Activated T-cell treated with anti-CD3 and anti-CD28 coated beads, Interleukin-2, amount 50 U/mL, for 24 hours (primary cell): ENCODE measurements around the gene HS3ST4.

Source experiments
- DNase-seq: peaks from one replicate; pipeline ENCODE4 v3.0.0-alpha.2; 2020
- H3K27ac Mint-ChIP-seq: 2 replicates; pipeline ENCODE4 v1.8.0; 2020; ENCODE audit warnings: mild to moderate bottlenecking, mixed read lengths
- H3K27me3 Mint-ChIP-seq: 2 replicates; pipeline ENCODE4 v1.8.0; 2020; ENCODE audit warnings: mixed read lengths
- H3K36me3 Mint-ChIP-seq: 2 replicates; pipeline ENCODE4 v1.8.0; 2020; ENCODE audit warnings: low read depth, mixed read lengths
- H3K4me1 Mint-ChIP-seq: 2 replicates; pipeline ENCODE4 v1.8.0; 2020; ENCODE audit warnings: low read depth, mixed read lengths
- H3K4me3 Mint-ChIP-seq: 2 replicates; pipeline ENCODE4 v1.8.0; 2020; ENCODE audit warnings: mild to moderate bottlenecking, moderate library complexity, mixed read lengths
- H3K9me3 Mint-ChIP-seq: 2 replicates; pipeline ENCODE4 v1.8.0; 2020; ENCODE audit warnings: mixed read lengths

The HS3ST4 gene

GRCh38 chr16:25709213-25709612 lies 17.5 kb downstream of the HS3ST4 start:
- H3K4me3 Mint-ChIP-seq = no peak overlapping the region
- no peak overlapping the region for H3K27ac Mint-ChIP-seq
- H3K4me1 Mint-ChIP-seq = no peaks in the 10 kb centered on the region
- no peak for DNase-seq
- no peaks in the 10 kb centered on the region for H3K9me3 Mint-ChIP-seq
- H3K27me3 Mint-ChIP-seq = peaks cover 43% of the 10 kb centered on the region
- H3K36me3 Mint-ChIP-seq = no peaks in the 10 kb centered on the region

GRCh38 chr16:25713785-25714570 lies 22.2 kb downstream of the HS3ST4 start:
- Mint-ChIP-seq H3K4me1 (no peaks in the 10 kb centered on the region), H3K36me3 (no peaks in the 10 kb centered on the region), H3K9me3 (no peaks in the 10 kb centered on the region), H3K27ac (no peak overlapping the region), H3K27me3 (peaks cover 38% of the 10 kb centered on the region), H3K4me3 (no peak overlapping the region)
- DNase-seq = no peak

GRCh38 chr16:25716186-25716585 lies 24.4 kb downstream of the HS3ST4 start:
- Mint-ChIP-seq H3K4me3 (no peak overlapping the region), H3K27me3 (peaks cover 34% of the 10 kb centered on the region), H3K9me3 (no peaks in the 10 kb centered on the region), H3K36me3 (no peaks in the 10 kb centered on the region), H3K4me1 (no peaks in the 10 kb centered on the region), H3K27ac (no peak overlapping the region)
- DNase-seq = no peak

GRCh38 chr16:25721439-25721838 lies 29.7 kb downstream of the HS3ST4 start:
- Mint-ChIP-seq H3K9me3 (no peaks in the 10 kb centered on the region), H3K4me1 (no peaks in the 10 kb centered on the region), H3K36me3 (no peaks in the 10 kb centered on the region), H3K27ac (no peak overlapping the region), H3K4me3 (no peak overlapping the region), H3K27me3 (peaks cover 8% of the 10 kb centered on the region)
- DNase-seq = no peak

GRCh38 chr16:25726430-25727098 lies 34.8 kb downstream of the HS3ST4 start:
- no peaks in the 10 kb centered on the region for H3K4me1 Mint-ChIP-seq
- no peak for DNase-seq
- no peaks in the 10 kb centered on the region for H3K36me3 Mint-ChIP-seq
- no peaks in the 10 kb centered on the region for H3K9me3 Mint-ChIP-seq
- peaks cover 11% of the 10 kb centered on the region for H3K27me3 Mint-ChIP-seq
- H3K27ac Mint-ChIP-seq = no peak overlapping the region
- H3K4me3 Mint-ChIP-seq = no peak overlapping the region

- Mint-ChIP-seq H3K27ac (no peak overlapping the region), H3K36me3 (no peaks in the 10 kb centered on the region), H3K27me3 (peaks cover 6% of the 10 kb centered on the region), H3K4me3 (no peak overlapping the region), H3K4me1 (no peaks in the 10 kb centered on the region), H3K9me3 (no peaks in the 10 kb centered on the region)
- DNase-seq = no peak
Observed at GRCh38 chr16:25729188-25729915, 37.6 kb downstream of the HS3ST4 start.

GRCh38 chr16:25730396-25730795 lies 38.6 kb downstream of the HS3ST4 start:
- Mint-ChIP-seq H3K36me3 (no peaks in the 10 kb centered on the region), H3K4me1 (no peaks in the 10 kb centered on the region), H3K27me3 (peaks cover 6% of the 10 kb centered on the region), H3K4me3 (no peak overlapping the region), H3K9me3 (no peaks in the 10 kb centered on the region), H3K27ac (no peak overlapping the region)
- DNase-seq = no peak

- Mint-ChIP-seq H3K36me3 (no peaks in the 10 kb centered on the region), H3K9me3 (no peaks in the 10 kb centered on the region), H3K27ac (no peak overlapping the region), H3K4me3 (no peak overlapping the region), H3K4me1 (no peaks in the 10 kb centered on the region), H3K27me3 (peaks cover 9% of the 10 kb centered on the region)
- DNase-seq = no peak
Observed at GRCh38 chr16:25734430-25735385, 42.9 kb downstream of the HS3ST4 start.

GRCh38 chr16:25735645-25736044 lies 43.9 kb downstream of the HS3ST4 start:
- no peaks in the 10 kb centered on the region for H3K4me1 Mint-ChIP-seq
- peaks cover 9% of the 10 kb centered on the region for H3K27me3 Mint-ChIP-seq
- no peak overlapping the region for H3K4me3 Mint-ChIP-seq
- no peaks in the 10 kb centered on the region for H3K9me3 Mint-ChIP-seq
- H3K27ac Mint-ChIP-seq = no peak overlapping the region
- DNase-seq = no peak
- no peaks in the 10 kb centered on the region for H3K36me3 Mint-ChIP-seq

- Mint-ChIP-seq H3K9me3 (peaks cover 6% of the 10 kb centered on the region), H3K27ac (no peak overlapping the region), H3K27me3 (peaks cover 9% of the 10 kb centered on the region), H3K36me3 (no peaks in the 10 kb centered on the region), H3K4me1 (no peaks in the 10 kb centered on the region), H3K4me3 (no peak overlapping the region)
- no peak for DNase-seq
Observed at GRCh38 chr16:25747160-25747758, 55.5 kb downstream of the HS3ST4 start.

GRCh38 chr16:25748092-25748654 lies 56.4 kb downstream of the HS3ST4 start:
- H3K27ac Mint-ChIP-seq = no peak overlapping the region
- H3K36me3 Mint-ChIP-seq = no peaks in the 10 kb centered on the region
- H3K9me3 Mint-ChIP-seq = peaks cover 6% of the 10 kb centered on the region
- DNase-seq = no peak
- peaks cover 3% of the 10 kb centered on the region for H3K27me3 Mint-ChIP-seq
- no peak overlapping the region for H3K4me3 Mint-ChIP-seq
- no peaks in the 10 kb centered on the region for H3K4me1 Mint-ChIP-seq

- Mint-ChIP-seq H3K4me1 (no peaks in the 10 kb centered on the region), H3K27ac (no peak overlapping the region), H3K4me3 (no peak overlapping the region), H3K36me3 (no peaks in the 10 kb centered on the region), H3K9me3 (peaks cover 6% of the 10 kb centered on the region), H3K27me3 (peaks cover 3% of the 10 kb centered on the region)
- no peak for DNase-seq
Observed at GRCh38 chr16:25750488-25751216, 58.9 kb downstream of the HS3ST4 start.

- Mint-ChIP-seq H3K9me3 (peaks cover 3% of the 10 kb centered on the region), H3K27ac (no peak overlapping the region), H3K36me3 (no peaks in the 10 kb centered on the region), H3K4me1 (no peaks in the 10 kb centered on the region), H3K27me3 (no peaks in the 10 kb centered on the region), H3K4me3 (no peak overlapping the region)
- no peak for DNase-seq
Observed at GRCh38 chr16:25751230-25751835, 59.6 kb downstream of the HS3ST4 start.
